Measurements from ENCODE around the gene ATP13A2.
"Not testable (repeated sequence)": the region's sequence is repeated elsewhere in the genome, so short reads cannot be mapped to it uniquely, and the experiment has no call there.

ATP13A2 gene

GRCh38 chr1:16955186-16955585 lies 56.5 kb downstream of the ATP13A2 start:
- DNase-seq = no peak

GRCh38 chr1:16954579-16954978 lies 57.1 kb downstream of the ATP13A2 start:
- no peak for DNase-seq

- not testable (repeated sequence) for DNase-seq
Observed at GRCh38 chr1:16952376-16952775, 59.4 kb downstream of the ATP13A2 start.

- DNase-seq = not testable (repeated sequence)
Observed at GRCh38 chr1:16949026-16949425, 62.7 kb downstream of the ATP13A2 start.

- not testable (repeated sequence) for DNase-seq
Observed at GRCh38 chr1:16948282-16948891, 63.3 kb downstream of the ATP13A2 start.

- no peak for DNase-seq
Observed at GRCh38 chr1:16946646-16947045, 65.1 kb downstream of the ATP13A2 start.

- DNase-seq = not testable (repeated sequence)
Observed at GRCh38 chr1:16946185-16946584, 65.5 kb downstream of the ATP13A2 start.

GRCh38 chr1:16945512-16945911 lies 66.2 kb downstream of the ATP13A2 start:
- DNase-seq = not testable (repeated sequence)

- DNase-seq = no peak
Observed at GRCh38 chr1:16944038-16944437, 67.7 kb downstream of the ATP13A2 start.

- DNase-seq = not testable (repeated sequence)
Observed at GRCh38 chr1:16939386-16940180, 72.1 kb downstream of the ATP13A2 start.

- DNase-seq = no peak
Observed at GRCh38 chr1:16938351-16939321, 73.1 kb downstream of the ATP13A2 start.

- not testable (repeated sequence) for DNase-seq
Observed at GRCh38 chr1:16936580-16936979, 75.1 kb downstream of the ATP13A2 start.

Data from activated CD4-positive, CD25-positive, alpha-beta regulatory T cell treated with anti-CD3 and anti-CD28 coated beads, Interleukin-2, amount 50 U/mL, for 72 hours (primary cell).